Fibroblast of pulmonary artery (primary cell): ENCODE results near the gene COL5A1.

ENCODE experiments used
- DNase-seq: peaks from one replicate; pipeline ENCODE4 v3.0.0-alpha.2; 2010; ENCODE audit warnings: low read depth
- H3K4me3 ChIP-seq: replicated peaks from 2 replicates; pipeline ENCODE4 v1.5.1; 2011; ENCODE audit warnings: low read depth, mild to moderate bottlenecking, control low read depth, low read length, moderate library complexity
- TF ChIP-seq, protein P1 (sequence below): IDR thresholded peaks from 2 replicates; pipeline ENCODE4 v1.5.1; 2011; ENCODE audit warnings: mild to moderate bottlenecking, control low read depth, low read length, inconsistent platforms; ENCODE audit errors: missing control alignments

COL5A1 gene

DNA sequence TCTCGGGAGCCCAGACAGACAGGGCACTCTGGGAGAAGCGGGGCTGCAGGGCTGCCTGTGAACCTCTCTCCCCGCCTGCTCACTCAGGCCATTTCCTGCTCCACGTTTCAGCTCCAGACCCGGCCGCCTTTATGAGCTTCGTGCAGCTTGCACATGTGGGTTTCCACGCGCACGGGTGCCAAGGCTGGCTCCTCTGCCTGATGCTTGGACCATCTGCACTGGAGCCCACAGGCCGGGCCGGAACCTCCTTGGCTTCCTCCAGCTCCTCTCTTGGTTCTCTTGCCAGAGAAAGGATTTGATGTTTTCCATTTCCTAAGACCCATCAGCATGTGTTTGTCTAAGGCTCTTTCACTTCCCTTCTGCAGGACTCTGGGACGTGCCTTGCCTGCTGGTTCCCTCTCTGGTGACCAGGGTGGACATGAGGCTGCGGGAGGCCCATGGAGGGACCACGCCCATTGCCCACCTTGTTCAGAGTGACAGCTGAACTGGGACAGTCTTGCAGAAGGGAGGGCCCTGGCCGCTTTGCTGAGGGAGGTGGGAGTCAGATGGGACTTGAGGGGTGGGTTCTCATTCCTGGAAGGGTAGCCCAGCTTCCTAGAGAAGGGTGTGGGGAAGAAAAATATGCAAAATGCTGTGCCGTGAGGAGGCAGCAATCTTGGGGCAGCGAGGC, 23.3 kb upstream of the COL5A1 start:
- H3K4me3 ChIP-seq: no peak overlapping the region
- DNase-seq: no peak
- TF ChIP-seq, protein P1, sequence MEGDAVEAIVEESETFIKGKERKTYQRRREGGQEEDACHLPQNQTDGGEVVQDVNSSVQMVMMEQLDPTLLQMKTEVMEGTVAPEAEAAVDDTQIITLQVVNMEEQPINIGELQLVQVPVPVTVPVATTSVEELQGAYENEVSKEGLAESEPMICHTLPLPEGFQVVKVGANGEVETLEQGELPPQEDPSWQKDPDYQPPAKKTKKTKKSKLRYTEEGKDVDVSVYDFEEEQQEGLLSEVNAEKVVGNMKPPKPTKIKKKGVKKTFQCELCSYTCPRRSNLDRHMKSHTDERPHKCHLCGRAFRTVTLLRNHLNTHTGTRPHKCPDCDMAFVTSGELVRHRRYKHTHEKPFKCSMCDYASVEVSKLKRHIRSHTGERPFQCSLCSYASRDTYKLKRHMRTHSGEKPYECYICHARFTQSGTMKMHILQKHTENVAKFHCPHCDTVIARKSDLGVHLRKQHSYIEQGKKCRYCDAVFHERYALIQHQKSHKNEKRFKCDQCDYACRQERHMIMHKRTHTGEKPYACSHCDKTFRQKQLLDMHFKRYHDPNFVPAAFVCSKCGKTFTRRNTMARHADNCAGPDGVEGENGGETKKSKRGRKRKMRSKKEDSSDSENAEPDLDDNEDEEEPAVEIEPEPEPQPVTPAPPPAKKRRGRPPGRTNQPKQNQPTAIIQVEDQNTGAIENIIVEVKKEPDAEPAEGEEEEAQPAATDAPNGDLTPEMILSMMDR: no peak

DNA sequence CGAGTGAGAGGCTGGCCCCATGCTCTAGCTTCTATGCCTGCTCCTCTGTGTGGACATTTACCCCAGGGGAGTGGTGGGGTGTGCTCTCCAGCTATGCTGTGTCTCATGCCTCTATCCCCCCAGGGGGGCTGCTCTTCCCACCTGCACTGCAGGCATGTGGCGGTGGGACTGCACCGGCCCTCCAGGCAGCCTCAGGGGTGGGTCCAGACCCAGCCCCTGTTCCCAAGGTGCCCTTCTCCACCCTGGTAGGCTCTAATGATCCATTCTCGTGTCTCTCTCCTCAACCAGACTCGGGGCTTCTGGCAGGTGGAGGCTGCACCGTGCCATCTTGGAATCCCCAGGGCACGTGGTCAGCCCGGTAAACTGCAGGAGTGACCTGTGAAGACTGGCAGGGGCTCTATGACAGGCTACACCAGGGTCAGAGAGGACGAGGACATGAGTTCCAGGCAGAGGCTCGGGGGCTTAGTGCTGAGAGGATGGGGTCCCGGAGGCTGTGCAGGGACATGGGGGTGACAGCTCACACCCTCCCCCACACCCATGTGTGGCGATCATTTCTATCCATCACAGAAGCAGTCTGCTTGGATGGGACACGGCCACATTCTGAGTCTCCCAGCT, 22.7 kb upstream of the COL5A1 start:
- H3K4me3 ChIP-seq: no peak overlapping the region
- TF ChIP-seq, protein P1: no peak
- DNase-seq: no peak

DNA sequence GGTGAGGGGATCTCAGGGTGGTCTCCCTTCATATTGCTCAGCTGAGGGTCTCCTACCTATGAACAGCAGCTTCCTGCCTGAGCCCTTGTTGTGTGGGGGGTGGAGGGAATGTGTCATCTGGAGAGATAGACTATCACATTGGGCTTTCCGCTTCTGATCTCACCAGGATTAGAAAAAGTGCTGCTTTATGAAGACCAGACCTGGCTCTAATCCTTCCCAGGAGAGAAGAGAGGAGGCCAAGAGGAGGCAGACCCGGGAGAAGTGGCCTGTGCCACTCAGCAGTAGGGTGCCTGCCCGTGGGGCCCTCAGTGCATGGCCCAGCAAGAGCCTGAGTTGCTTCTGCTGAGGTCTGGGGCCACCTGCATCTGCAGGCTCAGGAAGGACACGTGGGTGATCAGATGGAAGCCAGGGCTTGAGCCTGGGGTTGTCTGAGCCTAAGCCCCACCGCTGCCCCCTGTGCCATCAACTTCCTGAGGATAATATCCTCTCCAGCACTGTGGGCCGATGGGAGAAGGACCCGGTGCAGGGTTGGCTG, 22.1 kb upstream of the COL5A1 start:
- H3K4me3 ChIP-seq: no peak overlapping the region

DNA sequence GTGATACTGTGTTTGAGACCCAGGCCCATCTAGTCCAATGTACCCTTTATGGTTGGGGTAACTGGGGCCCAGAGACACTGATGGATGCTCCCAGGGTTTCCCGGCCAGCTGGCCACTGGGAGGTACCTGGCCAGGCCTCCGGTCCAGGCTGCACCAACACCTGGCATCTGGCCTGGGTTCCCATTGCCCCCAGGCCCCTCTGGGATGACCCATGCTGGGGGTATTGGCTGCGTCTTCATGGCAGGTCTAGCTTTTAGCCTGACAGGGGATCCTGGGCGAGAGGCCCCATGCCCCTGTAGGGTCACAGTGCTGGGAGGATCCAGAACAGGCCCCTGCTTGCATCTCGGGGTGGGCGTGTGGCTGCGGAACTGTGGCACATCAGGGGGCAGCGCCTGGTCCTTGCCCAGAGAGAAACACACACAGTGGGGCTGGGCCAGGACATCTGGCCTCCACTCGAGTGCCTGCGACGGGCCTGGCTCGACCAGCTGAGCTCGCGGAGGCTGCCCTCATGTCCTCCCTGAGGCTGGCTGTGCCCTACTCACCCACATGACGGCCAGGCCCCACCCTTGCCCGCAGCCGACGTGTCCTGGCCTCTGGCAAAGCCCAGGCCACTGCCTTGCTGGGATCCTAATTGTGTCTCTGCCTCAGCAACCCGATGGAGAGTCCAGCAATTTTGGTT, 21.5 kb upstream of the COL5A1 start:
- no peak for DNase-seq
- TF ChIP-seq, protein P1: no peak
- no peak overlapping the region for H3K4me3 ChIP-seq

More for the DNA sequence above, 22.1 kb upstream of the COL5A1 start:
- DNase-seq: no peak
- TF ChIP-seq, protein P1: no peak

DNA sequence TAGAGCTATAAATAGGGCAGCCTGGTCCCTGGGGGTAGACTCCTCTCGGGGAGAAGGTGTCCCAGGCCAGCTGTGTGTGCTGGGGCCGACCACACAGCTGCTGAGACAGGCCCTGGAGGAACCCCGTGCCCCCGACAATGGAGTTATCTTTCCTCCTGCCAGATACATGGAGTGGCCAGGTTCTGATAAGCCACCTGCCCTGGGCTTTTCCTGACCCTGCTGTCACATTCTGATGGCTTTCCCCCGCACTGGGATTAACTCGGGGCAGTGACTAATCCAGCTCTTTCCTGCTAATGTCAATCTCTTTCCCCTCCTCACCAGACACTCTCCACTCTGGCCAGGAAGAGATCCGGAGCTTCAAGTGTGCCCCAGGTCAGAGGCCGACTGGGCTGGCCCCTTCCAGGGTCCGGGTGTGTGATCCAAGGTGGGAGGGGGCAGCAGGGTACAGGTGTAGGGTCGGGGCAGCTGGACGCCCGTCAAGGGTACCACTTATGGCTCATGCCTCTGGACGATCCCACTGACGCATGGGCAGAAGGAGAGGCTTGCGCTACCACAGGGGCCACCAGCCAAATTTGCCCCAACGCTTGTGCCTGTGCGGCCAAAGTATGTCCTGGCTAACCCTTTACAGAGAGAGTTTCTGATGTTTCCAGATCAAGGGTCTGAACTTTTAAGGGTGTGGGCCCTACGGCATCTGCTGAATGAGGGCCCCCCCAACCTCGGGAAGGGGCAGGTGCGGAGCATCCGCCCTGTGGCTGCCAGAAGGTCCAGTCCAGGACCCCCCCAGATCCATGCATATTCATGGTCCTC, 20.6 kb upstream of the COL5A1 start:
- no peak overlapping the region for H3K4me3 ChIP-seq
- TF ChIP-seq, protein P1: no peak
- no peak for DNase-seq

DNA sequence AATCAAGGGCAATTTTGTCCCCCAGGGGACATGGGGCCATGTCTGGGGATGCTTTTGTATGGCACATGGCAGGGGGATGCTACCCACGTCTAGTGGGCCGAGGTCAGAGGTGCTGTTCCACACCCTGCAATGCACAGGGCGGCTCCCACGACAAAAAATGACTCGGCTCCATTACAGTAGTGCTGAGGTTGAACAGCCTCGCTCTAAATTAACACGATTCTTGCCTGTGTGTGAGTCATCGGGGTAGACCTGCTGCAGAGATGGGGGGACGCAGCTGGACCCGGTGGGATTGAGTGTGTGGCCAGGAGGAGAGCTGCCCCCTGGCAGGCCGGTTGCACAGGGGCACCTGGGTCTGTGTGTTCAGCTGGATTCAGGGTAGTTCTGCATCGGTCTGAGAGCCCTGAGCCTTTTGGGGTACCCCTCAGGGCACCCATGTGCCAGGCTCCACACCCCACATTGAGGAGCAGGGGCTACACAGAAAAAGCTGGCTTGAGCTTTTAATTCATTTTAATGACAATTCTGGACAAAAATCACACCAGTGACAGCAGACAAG, 20.0 kb upstream of the COL5A1 start:
- TF ChIP-seq, protein P1: no peak
- DNase-seq: no peak

More for the DNA sequence above, 20.0 kb upstream of the COL5A1 start:
- H3K4me3 ChIP-seq: no peak overlapping the region
